Hepatocyte (in vitro differentiated cells): ENCODE measurements around the gene CLCN1.

Experiments
- CTCF ChIP-seq: fragments of 200-600 bp; sonication (generic); IDR thresholded peaks from 2 replicates; pipeline ENCODE4 v1.5.1; 2016; ENCODE audit warnings: antibody characterized with exemption, mild to moderate bottlenecking; ENCODE audit not compliant: poor library complexity
- EZH2 ChIP-seq: fragments of 200-600 bp; sonication (generic); IDR thresholded peaks from 2 replicates; pipeline ENCODE4 v1.6.1; 2016; ENCODE audit warnings: antibody characterized with exemption, mild to moderate bottlenecking, borderline replicate concordance
- EZH2phosphoT487 ChIP-seq: fragments of 200-600 bp; sonication (generic); IDR thresholded peaks from one replicate; pipeline ENCODE4 v1.6.1; 2018; ENCODE audit warnings: antibody characterized with exemption, mild to moderate bottlenecking, low read depth, moderate library complexity; ENCODE audit not compliant: unreplicated experiment, severe bottlenecking

DNA sequence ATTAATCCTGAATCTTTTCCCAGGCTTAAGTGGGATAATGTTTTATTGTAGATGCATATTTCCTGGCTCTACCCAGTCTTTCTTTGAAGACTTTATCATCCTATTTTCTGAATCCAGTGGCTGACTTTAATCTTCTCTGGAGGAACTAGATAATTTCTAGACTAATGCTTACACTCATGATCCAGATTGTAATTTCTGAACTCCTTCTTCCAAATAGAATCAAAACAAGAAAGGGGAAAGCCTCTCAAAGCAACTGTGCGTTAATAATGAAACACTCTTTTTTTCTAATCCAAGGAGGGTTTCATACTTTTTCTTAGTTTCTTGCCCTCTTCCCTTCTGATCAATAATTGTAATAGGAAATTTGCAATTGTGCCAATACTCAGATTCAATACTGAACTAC, 44.7 kb upstream of the CLCN1 start:
- TF ChIP-seq CTCF (no peak), EZH2 (no peak), EZH2phosphoT487 (no peak)
